ENCODE data around the gene TRIM9. TPM values are rescaled to one million over a fixed set of nuclear protein-coding genes. Genes with fewer than 3 reads are reported as not detected.

The TRIM9 gene
- total RNA-seq, 1 donor from 2014 or later, result 1.7 TPM

- H3K4me1 Mint-ChIP-seq (ENCODE audit: low read depth), result peaks cover 5% of the 10 kb centered on the region
- no peaks in the 10 kb centered on the region for H3K9me3 Mint-ChIP-seq (ENCODE audit: low read depth)
- no peak for DNase-seq (ENCODE audit: low spot score, unreplicated experiment)
- H3K36me3 Mint-ChIP-seq (ENCODE audit: insufficient read depth), result no peaks in the 10 kb centered on the region
- H3K4me3 Mint-ChIP-seq (ENCODE audit: low read depth), result no peak overlapping the region
- peaks cover 42% of the 10 kb centered on the region for H3K27me3 Mint-ChIP-seq
- no peak overlapping the region for H3K27ac Mint-ChIP-seq
- TF ChIP-seq CTCF (IDR thresholded peaks at IDR 0.05; ENCODE audit: unreplicated experiment), result no peak
These were observed 14.3 kb downstream of the TRIM9 start for GRCh38 chr14:51080645-51081044.

- Mint-ChIP-seq H3K27me3 (peaks cover 38% of the 10 kb centered on the region), H3K27ac (no peak overlapping the region), H3K4me3 (ENCODE audit: low read depth) (no peak overlapping the region), H3K4me1 (ENCODE audit: low read depth) (peaks cover 1% of the 10 kb centered on the region), H3K36me3 (ENCODE audit: insufficient read depth) (no peaks in the 10 kb centered on the region), H3K9me3 (ENCODE audit: low read depth) (no peaks in the 10 kb centered on the region)
- TF ChIP-seq CTCF (IDR thresholded peaks at IDR 0.05; ENCODE audit: unreplicated experiment), result no peak
- DNase-seq (ENCODE audit: low spot score, unreplicated experiment), result no peak
These were observed 15.4 kb downstream of the TRIM9 start for GRCh38 chr14:51079489-51079888.

GRCh38 chr14:51079085-51079484 is 15.8 kb downstream of the TRIM9 start:
- H3K4me3 Mint-ChIP-seq (ENCODE audit: low read depth), result no peak overlapping the region
- no peak for TF ChIP-seq CTCF (IDR thresholded peaks at IDR 0.05; ENCODE audit: unreplicated experiment)
- no peaks in the 10 kb centered on the region for H3K36me3 Mint-ChIP-seq (ENCODE audit: insufficient read depth)
- no peak for DNase-seq (ENCODE audit: low spot score, unreplicated experiment)
- no peaks in the 10 kb centered on the region for H3K9me3 Mint-ChIP-seq (ENCODE audit: low read depth)
- no peak overlapping the region for H3K27ac Mint-ChIP-seq
- H3K4me1 Mint-ChIP-seq (ENCODE audit: low read depth), result no peaks in the 10 kb centered on the region
- peaks cover 38% of the 10 kb centered on the region for H3K27me3 Mint-ChIP-seq

GRCh38 chr14:51074701-51075385 is 20.1 kb downstream of the TRIM9 start:
- TF ChIP-seq CTCF (IDR thresholded peaks at IDR 0.05; ENCODE audit: unreplicated experiment), result no peak
- H3K9me3 Mint-ChIP-seq (ENCODE audit: low read depth), result no peaks in the 10 kb centered on the region
- H3K4me3 Mint-ChIP-seq (ENCODE audit: low read depth), result no peak overlapping the region

GRCh38 chr14:51073731-51074130 is 21.2 kb downstream of the TRIM9 start:
- Mint-ChIP-seq H3K4me3 (ENCODE audit: low read depth) (no peak overlapping the region), H3K9me3 (ENCODE audit: low read depth) (peaks cover 4% of the 10 kb centered on the region), H3K4me1 (ENCODE audit: low read depth) (no peaks in the 10 kb centered on the region), H3K36me3 (ENCODE audit: insufficient read depth) (no peaks in the 10 kb centered on the region), H3K27me3 (peaks cover 13% of the 10 kb centered on the region), H3K27ac (no peak overlapping the region)
- DNase-seq (ENCODE audit: low spot score, unreplicated experiment), result no peak
- no peak for TF ChIP-seq CTCF (IDR thresholded peaks at IDR 0.05; ENCODE audit: unreplicated experiment)

More at GRCh38 chr14:51074701-51075385, 20.1 kb downstream of the TRIM9 start:
- DNase-seq (ENCODE audit: low spot score, unreplicated experiment), result no peak
- Mint-ChIP-seq H3K36me3 (ENCODE audit: insufficient read depth) (no peaks in the 10 kb centered on the region), H3K27ac (no peak overlapping the region), H3K4me1 (ENCODE audit: low read depth) (no peaks in the 10 kb centered on the region), H3K27me3 (peaks cover 18% of the 10 kb centered on the region)

Measured in progenitor cell of endocrine pancreas (in vitro differentiated cells).